Ovary (tissue), 9 donors: ENCODE data around the gene CRACR2B. TPM values are rescaled to one million over a fixed set of nuclear protein-coding genes. Genes with fewer than 3 reads are reported as not detected.

ENCODE experiments used
- DNase-seq, 5 donors: peaks; one replicate each; pipeline ENCODE4 v3.0.0-alpha.2; 2019 to 2020
- H3K27ac ChIP-seq, 2 donors: fragments of 200-600 bp; one replicate each; pipeline versions ENCODE4 v1.5.1 to v1.8.0; 2019 to 2022
- H3K27me3 ChIP-seq: fragments of 200-600 bp; one replicate; pipeline ENCODE4 v1.8.0; 2022
- H3K36me3 ChIP-seq: fragments of 200-600 bp; sonication (generic); one replicate; pipeline ENCODE4 v1.5.1; 2019
- H3K4me1 ChIP-seq: one replicate; pipeline ENCODE4 v1.8.1; 2013; ENCODE audit warnings: mild to moderate bottlenecking, moderate library complexity; ENCODE audit not compliant: insufficient read depth
- H3K4me3 ChIP-seq: fragments of 200-600 bp; sonication (generic); one replicate; pipeline ENCODE4 v1.5.1; 2017
- H3K9me3 ChIP-seq, 2 donors: fragments of 200-600 bp in 1 of 2; sonication (generic) in 1 of 2; one replicate each; pipeline versions ENCODE4 v1.5.1 to v1.8.1; 2013 to 2019; ENCODE audit warnings: mild to moderate bottlenecking in 1 of 2, moderate library complexity in 1 of 2
- CTCF ChIP-seq, 3 donors: fragments of 450-650 bp in 2 of 3; fragments of 200-600 bp in 1 of 3; IDR thresholded peaks; one replicate each; pipeline versions ENCODE4 v1.5.1 to v1.8.0; 2016 to 2022; ENCODE audit warnings: antibody characterized with exemption in 3 of 3, mild to moderate bottlenecking in 1 of 3
- EP300 ChIP-seq: sonication (generic); formaldehyde crosslinking; IDR thresholded peaks from one replicate; pipeline ENCODE4 v1.6.1; 2017; ENCODE audit warnings: antibody characterized with exemption
- POLR2A ChIP-seq: fragments of 450-650 bp; IDR thresholded peaks from one replicate; pipeline ENCODE4 v1.6.1; 2017; ENCODE audit warnings: antibody characterized with exemption, mild to moderate bottlenecking, moderate library complexity
- WGBS, 3 donors: extraction: QIAGEN DNeasy Blood & Tissue Kit in 1 of 3; methylation state at CpG; one replicate each; pipeline versions ENCODE4 v1.1.5 to v1.1.7; 2013 to 2017; 5-methylcytosine and 5-hydroxymethylcytosine counted together
- intact Hi-C, 4 donors: fragments of 100-400 bp; cut with DNase I; formaldehyde crosslinking; loops; one replicate each; pipeline versions ENCODE4 v1.11.0 to v1.15.1; 2022 to 2023
- polyA plus RNA-seq, 2 donors: library from polyadenylated mRNA; stranded (reverse); fragments of 200-250 nt in 1 of 2; fragments of 350-450 nt in 1 of 2; fragmentation: Illumina TruSeq in 1 of 2; extraction: RNeasy Lipid Tissue Mini Kit (QIAGEN cat#74804) in 1 of 2; gene quantifications; one replicate each; pipeline ENCODE4 v1.2.3, GENCODE V29; 2013 to 2014
- total RNA-seq, 7 donors: library from RNA; depleted of rRNA in 2 of 7; stranded (reverse); fragments of >200 nt in 2 of 7; fragmentation: NEBNext Ultra II Directional in 3 of 7; extraction: Animal tissue kit (Norgen Biotek cat#: 25700) in 3 of 7; gene quantifications; one replicate each; pipeline versions ENCODE4 v1.1.0 to v1.2.4, GENCODE V29; 2016 to 2023
- donor health status: DM: no; HTN: no; CAD: no; lungs with moderate emphysema.
- donor health status: DM: no; HTN: no; CAD: no.
- donor health status: Bipolar disorder and iron deficiency.
- donor health status: DM: yes; HTN: yes; CAD: no.
- donor health status: DM: no; HTN: no; CAD: no.
- donor health status: DM: yes; HTN: yes; CAD: no.

Gene CRACR2B
- total and polyA plus RNA-seq, 9 donors: 0.18 to 6.5 (median 3.9) TPM

- no peak overlapping the region for H3K4me3 ChIP-seq
- H3K27ac ChIP-seq: no peak overlapping the region
- no peaks in the 10 kb centered on the region for H3K27me3 ChIP-seq
- H3K9me3 ChIP-seq: no peaks in the 10 kb centered on the region
- no peak for TF ChIP-seq EP300
- no peak for TF ChIP-seq POLR2A
- no peak for DNase-seq
- WGBS, 3 donors: 76 to 78% (median 76%) methylated on average over 6 to 8 of the region's 8 CpGs
- intact Hi-C loops: loop anchor here in 2 of 4 donors (5.0 to 10.0 kb wide), 3 partner anchors 148 to 198 kb away; no protein-coding TSS in a partner anchor
- peaks cover 12% of the 10 kb centered on the region for H3K4me1 ChIP-seq
- H3K36me3 ChIP-seq: no peaks in the 10 kb centered on the region
Measured at GRCh38 chr11:856397-856796, 28.7 kb downstream of the CRACR2B start.

GRCh38 chr11:858053-858761, 30.5 kb downstream of the CRACR2B start:
- no peak overlapping the region for H3K4me3 ChIP-seq
- H3K9me3 ChIP-seq: no peaks in the 10 kb centered on the region
- intact Hi-C loops: loop anchor here in 2 of 4 donors (5.0 to 10.0 kb wide), 3 partner anchors 147 to 197 kb away; no protein-coding TSS in a partner anchor
- peaks cover 12% of the 10 kb centered on the region for H3K4me1 ChIP-seq
- H3K27me3 ChIP-seq: no peaks in the 10 kb centered on the region
- WGBS, 3 donors: 69 to 77% (median 72%) methylated on average over 27 of the region's 27 CpGs
- TF ChIP-seq EP300 (no peak), CTCF (IDR thresholded peaks at IDR 0.05) (no peak), POLR2A (no peak)
- DNase-seq: no peak
- H3K36me3 ChIP-seq: no peaks in the 10 kb centered on the region
- H3K27ac ChIP-seq: no peak overlapping the region

GRCh38 chr11:858762-859339, 31.1 kb downstream of the CRACR2B start:
- no peak for DNase-seq
- no peak for TF ChIP-seq EP300
- no peak for TF ChIP-seq POLR2A
- TF ChIP-seq CTCF (IDR thresholded peaks at IDR 0.05): no peak
- Histone ChIP-seq H3K27me3 (no peaks in the 10 kb centered on the region), H3K4me1 (peaks cover 12% of the 10 kb centered on the region), H3K9me3 (no peaks in the 10 kb centered on the region), H3K4me3 (no peak overlapping the region), H3K27ac (no peak overlapping the region), H3K36me3 (no peaks in the 10 kb centered on the region)
- intact Hi-C loops: loop anchor here in 2 of 4 donors (5.0 to 10.0 kb wide), 3 partner anchors 146 to 196 kb away; no protein-coding TSS in a partner anchor
- 45 to 62% (median 60%) methylated on average over 31 to 37 of the region's 37 CpGs for WGBS, 3 donors

- TF ChIP-seq CTCF (IDR thresholded peaks at IDR 0.05) (no peak), POLR2A (no peak), EP300 (no peak)
- H3K36me3 ChIP-seq: no peaks in the 10 kb centered on the region
- no peak overlapping the region for H3K4me3 ChIP-seq
- intact Hi-C loops: loop anchor here in 2 of 4 donors (5.0 to 10.0 kb wide), 3 partner anchors 145 to 195 kb away; no protein-coding TSS in a partner anchor
- WGBS, 3 donors: 6 to 17% (median 8%) methylated on average over 16 to 31 of the region's 31 CpGs
- peak overlapping the region; percentile 35 to 44 for H3K27ac ChIP-seq
- no peaks in the 10 kb centered on the region for H3K27me3 ChIP-seq
- H3K4me1 ChIP-seq: peaks cover 12% of the 10 kb centered on the region
- DNase-seq: peak; percentile 87 to 95 (median 93)
- no peaks in the 10 kb centered on the region for H3K9me3 ChIP-seq
Measured at GRCh38 chr11:859394-860131, 31.8 kb downstream of the CRACR2B start.
